ENCODE data around the gene PLA2G4B. TPM values are rescaled to one million over a fixed set of nuclear protein-coding genes. Genes with fewer than 3 reads are reported as not detected.

Gene PLA2G4B
- total RNA-seq, 4 donors from 2014 or later = 1.1 to 5.3 (median 2.0) TPM; not detected in 1

DNA sequence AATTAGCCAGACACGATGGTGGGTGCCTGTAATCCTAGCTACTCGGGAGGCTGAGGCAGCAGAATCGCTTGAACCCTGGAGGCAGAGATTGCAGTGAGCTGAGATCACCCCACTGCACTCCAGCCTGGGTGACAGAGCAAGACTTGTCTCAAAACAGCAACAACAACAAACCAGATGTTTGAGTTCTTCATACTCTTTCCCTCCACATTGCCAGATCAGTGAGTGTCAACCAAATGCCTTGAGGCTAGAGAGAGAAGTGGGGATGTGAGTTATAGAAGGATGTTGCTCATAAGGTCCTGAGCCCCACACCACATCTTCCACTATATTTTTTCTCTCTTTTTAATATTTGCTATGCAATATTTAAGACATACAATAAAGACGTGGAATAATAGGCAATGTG, 44.6 kb upstream of the PLA2G4B start:
- TF ChIP-seq CTCF (IDR thresholded peaks at IDR 0.05; ENCODE audit: low read depth) = no peak

DNA sequence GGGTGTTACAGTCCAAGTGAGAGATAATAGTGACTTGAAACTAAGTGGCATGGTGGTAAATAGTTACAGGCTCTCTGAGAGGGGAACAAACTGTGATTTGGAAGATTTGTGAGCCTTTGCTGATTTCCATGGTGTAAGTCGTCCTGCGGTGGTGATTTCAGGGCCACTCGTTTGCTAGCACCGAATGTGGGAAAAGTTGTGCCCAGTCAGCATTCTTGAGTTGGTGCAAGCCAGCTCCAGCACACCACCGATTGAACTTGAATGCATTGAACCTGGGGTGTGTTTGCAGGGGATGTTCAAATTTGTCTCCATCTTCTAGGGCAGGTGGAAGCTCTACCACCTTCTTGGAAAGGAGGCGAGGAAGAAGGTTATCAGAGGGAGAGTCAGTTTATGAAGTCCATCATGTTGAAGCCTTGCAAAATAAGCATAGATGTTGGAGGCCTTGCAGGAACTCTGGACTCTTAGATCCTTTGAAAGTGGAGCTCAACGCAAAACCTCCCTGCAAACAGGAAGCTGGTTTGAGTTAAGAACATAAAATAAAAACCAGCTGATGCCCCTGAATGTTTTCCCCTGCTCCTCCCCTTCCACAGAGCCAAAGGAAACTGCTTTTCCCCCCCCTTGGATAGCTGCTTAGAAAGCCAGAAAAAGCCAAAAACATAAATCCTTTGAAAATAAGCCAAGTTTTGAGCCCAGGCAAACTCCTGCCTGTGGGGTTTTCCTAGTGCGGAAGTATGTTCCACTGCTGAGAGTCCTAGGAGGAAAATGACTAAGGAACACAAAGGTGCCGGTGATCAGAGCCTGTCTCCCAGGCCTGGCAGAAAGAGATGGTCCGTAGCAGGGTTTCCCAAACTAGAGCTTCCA, 42.4 kb upstream of the PLA2G4B start:
- no peak for TF ChIP-seq CTCF (IDR thresholded peaks at IDR 0.05; ENCODE audit: low read depth)

- no peak for TF ChIP-seq CTCF (IDR thresholded peaks at IDR 0.05; ENCODE audit: low read depth)
Observed at GRCh38 chr15:41797201-41797944, 41.3 kb upstream of the PLA2G4B start.

GRCh38 chr15:41798607-41799487, 39.8 kb upstream of the PLA2G4B start:
- no peak for TF ChIP-seq CTCF (IDR thresholded peaks at IDR 0.05; ENCODE audit: low read depth)

DNA sequence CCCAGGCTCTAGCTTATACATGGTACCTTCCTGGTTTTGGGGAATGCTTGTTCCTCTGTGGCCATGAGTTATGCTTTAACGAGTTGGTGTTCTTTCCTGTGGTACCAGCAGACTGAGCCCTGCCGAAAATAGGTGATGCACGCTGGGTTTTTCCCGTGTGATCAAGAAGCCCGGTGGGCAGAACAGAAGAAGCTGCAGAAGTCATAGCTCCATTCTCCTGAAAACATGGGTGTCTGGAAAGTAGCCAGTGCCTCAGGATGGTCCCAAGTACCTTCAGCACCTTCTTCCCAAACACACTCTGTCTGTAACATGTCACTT, 39.2 kb upstream of the PLA2G4B start:
- no peak for TF ChIP-seq CTCF (IDR thresholded peaks at IDR 0.05; ENCODE audit: low read depth)

DNA sequence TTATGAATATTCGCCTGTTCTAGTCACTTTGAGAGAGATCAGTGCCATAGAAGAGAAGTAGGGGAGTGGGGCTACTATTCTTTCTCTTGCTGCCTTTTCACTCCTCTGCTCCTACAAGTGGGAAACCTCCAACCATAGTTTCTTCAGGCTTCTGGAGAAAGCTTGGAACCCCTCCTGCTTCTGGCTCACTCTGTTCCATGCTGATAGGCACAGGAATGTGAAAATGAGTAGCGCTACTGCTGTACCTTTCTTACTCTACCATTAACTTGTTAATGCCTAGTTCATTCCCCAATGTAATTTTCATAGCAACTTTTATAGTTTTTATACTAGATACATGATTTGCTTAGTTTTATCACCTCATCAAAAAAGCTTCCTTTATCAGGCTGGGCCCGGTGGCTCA, 37.5 kb upstream of the PLA2G4B start:
- TF ChIP-seq CTCF (IDR thresholded peaks at IDR 0.05; ENCODE audit: low read depth) = no peak

All from subcutaneous adipose tissue (tissue), 4 donors.